Heart left ventricle (tissue), 16 donors: Measurements from ENCODE around the gene AGER. TPM values are rescaled to one million over a fixed set of nuclear protein-coding genes. Genes with fewer than 3 reads are reported as not detected.
A peak's percentile ranks its signal among the peaks of the same experiment; 100 is the strongest.
"Not testable (repeated sequence)": the region's sequence is repeated elsewhere in the genome, so short reads cannot be mapped to it uniquely, and the experiment has no call there.

Experiments used
- ATAC-seq, 4 donors: fragments of 200-7000 bp; cut with Tn5 transposase; one replicate each; pipeline ENCODE4 v1.9.1; 2020 to 2022; ENCODE audit warnings: moderate library complexity in 4 of 4, mild to moderate bottlenecking in 3 of 4, moderate number of reproducible peaks in 1 of 4
- DNase-seq, 5 donors: peaks; one replicate each; pipeline ENCODE4 v3.0.0-alpha.2; 2020
- H3K27ac ChIP-seq, 12 donors: fragments of 200-600 bp; sonication (generic) in 4 of 12; one replicate each; pipeline versions ENCODE4 v1.5.0 to v1.8.0; 2016 to 2022; ENCODE audit warnings: mild to moderate bottlenecking in 2 of 12
- H3K27me3 ChIP-seq, 9 donors: fragments of 200-600 bp; sonication (generic) in 2 of 9; one replicate each; pipeline versions ENCODE4 v1.5.1 to v1.8.0; 2016 to 2022; ENCODE audit warnings: mild to moderate bottlenecking in 3 of 9
- H3K36me3 ChIP-seq, 9 donors: fragments of 200-600 bp; sonication (generic) in 2 of 9; one replicate each; pipeline versions ENCODE4 v1.5.0 to v1.8.0; 2018 to 2022; ENCODE audit warnings: mild to moderate bottlenecking in 2 of 9
- H3K4me1 ChIP-seq, 12 donors: fragments of 200-600 bp; sonication (generic) in 4 of 12; one replicate each; pipeline versions ENCODE4 v1.5.0 to v1.8.0; 2016 to 2022; ENCODE audit warnings: mild to moderate bottlenecking in 3 of 12
- H3K4me3 ChIP-seq, 12 donors: fragments of 200-600 bp; sonication (generic) in 4 of 12; one replicate each; pipeline versions ENCODE4 v1.5.0 to v1.8.0; 2017 to 2022; ENCODE audit warnings: mild to moderate bottlenecking in 9 of 12, moderate library complexity in 4 of 12
- H3K9me3 ChIP-seq, 12 donors: fragments of 200-600 bp; sonication (generic) in 4 of 12; one replicate each; pipeline versions ENCODE4 v1.5.0 to v1.8.0; 2016 to 2022; ENCODE audit warnings: mild to moderate bottlenecking in 1 of 12
- POLR2A ChIP-seq, 2 donors: fragments of 450-650 bp; IDR thresholded peaks; one replicate each; pipeline ENCODE4 v1.6.1; 2017; ENCODE audit warnings: antibody characterized with exemption in 2 of 2, mild to moderate bottlenecking in 2 of 2, moderate library complexity in 2 of 2
- WGBS, 4 donors: extraction: QIAGEN DNeasy Blood & Tissue Kit in 2 of 4; methylation state at CpG; one replicate each; pipeline versions ENCODE4 v1.1.5 to v1.1.7; 2013 to 2018; 5-methylcytosine and 5-hydroxymethylcytosine counted together
- intact Hi-C, 10 donors: fragments of 100-400 bp; cut with DNase I; formaldehyde crosslinking; loops; one replicate each; pipeline versions ENCODE4 v1.11.1 to v1.14.2; 2022
- polyA plus RNA-seq, 2 donors: library from polyadenylated mRNA; stranded (reverse); fragments of 200-250 nt; gene quantifications; one replicate each; pipeline ENCODE4 v1.2.3, GENCODE V29; 2013
- total RNA-seq, 9 donors: library from RNA; depleted of rRNA in 2 of 9; stranded (reverse); fragments of >200 nt in 2 of 9; fragmentation: NEBNext Ultra II Directional in 3 of 9; extraction: Animal tissue kit (Norgen Biotek cat#: 25700) in 3 of 9; gene quantifications; one replicate each; pipeline versions ENCODE4 v1.1.0 to v1.2.4, GENCODE V29; 2016 to 2023
- TF ChIP-seq, protein P1 (sequence below), 12 donors: fragments of 200-600 bp; sonication (generic) in 4 of 12; IDR thresholded peaks; one replicate each; pipeline versions ENCODE4 v1.5.0 to v1.8.0; 2018 to 2022; ENCODE audit warnings: antibody characterized with exemption in 12 of 12, mild to moderate bottlenecking in 5 of 12
- donor health status: ischemic (EF 13 %, LVEDD 7.1; RV severe dilation, severe dysfunction).
- donor health status: healthy with polysubstance abuse.
- donor health status: DM: no; HTN: yes; CAD: no.
- donor health status: DM: no; HTN: no; CAD: no.
- donor health status: ischemic (EF 25% LVEDD 6.9; RV normal size, moderate dysfunction).
- donor health status: ischemic (EF 25% LVEDD 5.7; RV mildly dilated, moderate dysfunction).
- donor health status: healthy.
- donor health status: DM: yes; HTN: yes; CAD: no.
- donor health status: ischemic (EF 35%, LVEDD 5.7; RV mildly dilated, moderate dysfunction).
- donor health status: nonischemic (EF 11% LVEDD 7.7; RV severe dilation, severe dysfunction).
- donor health status: DM: yes; HTN: yes; CAD: no.
- donor health status: PGD.
- donor health status: ischemic (EF 29% LVEDD 5.4; RV normal size, mild dysfunction).
- donor health status: nonischemic (EF 23%, LVEDD 6.1; RV moderate dilation, normal function).

The AGER gene
- total and polyA plus RNA-seq, 11 donors = 0.69 to 5.7 (median 1.7) TPM; not detected in 1

DNA sequence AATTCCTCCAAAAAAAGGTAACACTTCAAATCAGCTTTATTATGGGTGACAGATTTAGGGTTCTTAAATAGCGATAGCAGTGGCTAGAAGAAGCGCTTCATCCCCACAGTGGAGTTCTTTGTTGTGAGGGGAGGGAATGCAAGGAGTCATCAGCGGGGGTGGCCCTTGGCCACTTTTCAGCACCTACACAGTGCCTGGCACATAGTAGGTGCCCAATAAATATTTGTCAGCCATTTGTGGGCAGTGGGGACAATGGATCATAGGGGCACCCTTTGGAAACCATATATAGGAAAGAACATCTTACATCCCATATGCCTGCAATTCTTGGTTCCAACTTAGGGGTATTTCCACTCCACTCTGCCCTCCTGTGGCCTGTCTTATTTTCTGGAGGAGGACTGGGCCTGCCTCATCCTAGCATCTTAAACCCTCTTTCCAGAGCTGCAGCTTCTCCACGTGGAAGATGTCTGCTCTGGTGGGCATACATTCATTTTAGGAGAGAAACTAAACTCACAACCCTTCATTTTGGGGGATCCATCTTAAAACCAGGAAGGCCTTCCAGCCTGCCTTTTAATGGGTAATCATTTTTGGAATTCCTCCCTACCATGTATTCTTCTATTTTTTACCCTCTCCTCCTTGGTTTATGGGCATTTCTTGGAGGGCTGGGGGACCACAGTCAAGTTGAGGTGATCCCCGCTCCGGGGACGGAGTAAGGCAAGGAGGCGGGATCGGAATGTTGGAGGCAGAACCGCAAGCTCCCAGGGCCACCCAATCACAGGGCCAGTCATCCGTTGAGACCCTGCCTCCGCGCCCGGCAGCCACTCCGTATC is 11.0 kb upstream of the AGER start:
- H3K36me3 ChIP-seq = peaks cover 0 to 17% (median 0%) of the 10 kb centered on the region in 9 donors
- no peaks in the 10 kb centered on the region for H3K27me3 ChIP-seq
- intact Hi-C loops = loop anchor here in 6 of 10 donors (1.0 to 10.0 kb wide), 10 partner anchors 17 to 1010 kb away; partner anchors contain the start of genes ATF6B (in 3 of the 6), RNF5 (in 2 of the 6), FKBPL (in 1 of the 6) and HSD17B8 (in 1 of the 6)
- peak; percentile 78 to 93 for TF ChIP-seq POLR2A (IDR thresholded peaks at IDR 0.05)
- TF ChIP-seq, protein P1, sequence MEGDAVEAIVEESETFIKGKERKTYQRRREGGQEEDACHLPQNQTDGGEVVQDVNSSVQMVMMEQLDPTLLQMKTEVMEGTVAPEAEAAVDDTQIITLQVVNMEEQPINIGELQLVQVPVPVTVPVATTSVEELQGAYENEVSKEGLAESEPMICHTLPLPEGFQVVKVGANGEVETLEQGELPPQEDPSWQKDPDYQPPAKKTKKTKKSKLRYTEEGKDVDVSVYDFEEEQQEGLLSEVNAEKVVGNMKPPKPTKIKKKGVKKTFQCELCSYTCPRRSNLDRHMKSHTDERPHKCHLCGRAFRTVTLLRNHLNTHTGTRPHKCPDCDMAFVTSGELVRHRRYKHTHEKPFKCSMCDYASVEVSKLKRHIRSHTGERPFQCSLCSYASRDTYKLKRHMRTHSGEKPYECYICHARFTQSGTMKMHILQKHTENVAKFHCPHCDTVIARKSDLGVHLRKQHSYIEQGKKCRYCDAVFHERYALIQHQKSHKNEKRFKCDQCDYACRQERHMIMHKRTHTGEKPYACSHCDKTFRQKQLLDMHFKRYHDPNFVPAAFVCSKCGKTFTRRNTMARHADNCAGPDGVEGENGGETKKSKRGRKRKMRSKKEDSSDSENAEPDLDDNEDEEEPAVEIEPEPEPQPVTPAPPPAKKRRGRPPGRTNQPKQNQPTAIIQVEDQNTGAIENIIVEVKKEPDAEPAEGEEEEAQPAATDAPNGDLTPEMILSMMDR (IDR thresholded peaks at IDR 0.05) = peak in 8 of 12 donors; percentile 6 to 57 (median 36)
- peak overlapping the region; percentile 80 to 100 (median 98) for H3K27ac ChIP-seq
- H3K9me3 ChIP-seq = no peaks in the 10 kb centered on the region
- ATAC-seq (peak in 2 of 4 donors; percentile 86), DNase-seq (peak in 2 of 5 donors; percentile 28 to 43)
- peak overlapping the region in 11 of 12 donors; percentile 9 to 85 (median 50) for H3K4me3 ChIP-seq
- 17 to 18% (median 18%) methylated on average over 15 of the region's 15 CpGs for WGBS, 4 donors
- peaks cover 7 to 63% (median 41%) of the 10 kb centered on the region in 12 donors for H3K4me1 ChIP-seq

DNA sequence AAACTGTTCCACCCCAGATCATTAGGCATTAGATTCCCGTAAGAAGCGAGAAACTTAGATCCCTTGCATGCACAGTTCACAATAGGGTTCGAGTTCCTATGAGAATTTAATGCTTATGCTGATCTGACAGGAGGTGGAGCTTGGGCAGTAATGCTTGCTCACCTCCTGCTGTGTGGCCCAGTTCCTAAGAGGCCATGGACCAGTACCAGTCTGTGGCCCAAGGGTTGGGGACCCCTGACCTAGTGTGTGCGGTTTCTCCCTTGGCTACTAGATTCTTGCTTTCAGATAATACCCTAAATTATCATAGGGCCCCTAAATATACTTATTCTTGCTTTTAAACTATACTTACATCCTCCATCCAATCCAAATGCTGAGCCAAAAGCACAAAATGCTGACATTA is 10.3 kb upstream of the AGER start:
- Histone ChIP-seq H3K27me3 (no peaks in the 10 kb centered on the region), H3K36me3 (peaks cover 0 to 17% (median 0%) of the 10 kb centered on the region in 9 donors), H3K9me3 (no peaks in the 10 kb centered on the region), H3K4me1 (peaks cover 7 to 63% (median 41%) of the 10 kb centered on the region in 12 donors), H3K27ac (peak overlapping the region; percentile 80 to 100 (median 98)), H3K4me3 (no peak overlapping the region)
- TF ChIP-seq, protein P1 (IDR thresholded peaks at IDR 0.05) = no peak
- TF ChIP-seq POLR2A (IDR thresholded peaks at IDR 0.05) = no peak
- DNase-seq = no peak
- no peak for ATAC-seq
- intact Hi-C loops = loop anchor here in 4 of 10 donors (2.0 to 10.0 kb wide), 4 partner anchors 66 to 1010 kb away; partner anchors contain the start of genes ATF6B (in 3 of the 4), HSD17B8 (in 1 of the 4), RING1 (in 1 of the 4) and RXRB (in 1 of the 4)
- WGBS, 4 donors = 89 to 96% (median 93%) methylated on average over 4 of the region's 4 CpGs

DNA sequence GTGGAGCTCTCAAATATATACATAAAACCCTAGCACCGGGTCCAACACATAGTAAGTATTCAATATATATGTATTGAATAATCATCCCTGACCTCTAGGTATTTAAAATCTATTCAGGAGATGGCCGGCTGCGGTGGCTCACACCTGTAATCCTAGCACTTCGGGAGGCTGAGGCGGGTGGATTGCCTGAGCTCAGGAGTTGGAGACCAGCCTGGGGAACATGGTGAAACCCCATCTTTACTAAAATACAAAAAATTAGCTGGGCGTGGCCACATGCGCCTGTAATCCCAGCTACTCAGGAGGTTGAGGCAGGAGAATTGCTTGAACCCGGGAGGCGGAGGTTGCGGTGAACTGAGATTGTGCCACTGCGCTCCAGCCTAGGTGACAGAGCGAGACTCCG is 9.0 kb upstream of the AGER start:
- not testable (repeated sequence) for DNase-seq, ATAC-seq, H3K27me3 ChIP-seq, H3K9me3 ChIP-seq
- H3K36me3 ChIP-seq = peaks cover 0 to 11% (median 0%) of the 10 kb centered on the region in 9 donors
- peak overlapping the region; percentile 44 to 100 (median 96) for H3K27ac ChIP-seq
- H3K4me3 ChIP-seq = peak overlapping the region in 6 of 12 donors; percentile 26 to 93 (median 56)
- H3K4me1 ChIP-seq = peaks cover 7 to 73% (median 50%) of the 10 kb centered on the region in 12 donors
- 77 to 84% (median 81%) methylated on average over 13 of the region's 13 CpGs for WGBS, 4 donors
- intact Hi-C loops = loop anchor here in 3 of 10 donors (5.0 to 10.0 kb wide), 3 partner anchors 66 to 1012 kb away; partner anchors contain the start of genes ATF6B (in 1 of the 3), HSD17B8 (in 1 of the 3), RING1 (in 1 of the 3) and RXRB (in 1 of the 3)

DNA sequence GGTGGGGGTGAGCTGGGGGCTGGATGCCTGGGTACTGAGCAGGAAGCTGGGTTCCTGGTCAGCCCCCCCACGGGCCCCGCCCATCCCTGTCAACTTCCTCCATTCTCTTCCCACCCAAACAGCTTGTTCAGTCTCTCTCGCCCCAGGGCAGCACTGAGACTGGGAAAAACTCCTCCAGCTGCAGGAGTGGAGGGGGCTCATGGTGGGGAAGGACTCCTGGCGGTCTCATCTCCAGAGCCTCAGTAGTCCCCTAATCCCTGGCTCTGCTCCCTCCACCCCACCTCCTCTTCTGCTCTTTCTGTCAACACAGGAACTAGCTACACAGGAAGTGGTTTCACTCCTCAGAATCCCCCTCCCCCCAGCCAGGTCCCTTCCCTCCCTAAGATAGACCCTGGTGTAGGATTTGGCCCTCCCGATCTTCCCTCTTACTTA is 8.6 kb upstream of the AGER start, which contains the start of gene GPSM3:
TSS of gene GPSM3 (minus strand) at position 36 of the 432 bp plus-strand sequence. CDS start 130 bp downstream, outside the sequence.
- peaks cover 0 to 15% (median 2%) of the 10 kb centered on the region in 9 donors for H3K36me3 ChIP-seq
- H3K9me3 ChIP-seq = no peaks in the 10 kb centered on the region
- no peaks in the 10 kb centered on the region for H3K27me3 ChIP-seq
- peak within 1 kb of the TSS in 10 of 12 donors; percentile 6 to 93 (median 36) for H3K4me3 ChIP-seq
- peaks cover 7 to 76% (median 55%) of the 10 kb centered on the region in 12 donors for H3K4me1 ChIP-seq
- 20 to 39% (median 34%) methylated on average over 5 of the region's 5 CpGs for WGBS, 4 donors
- intact Hi-C loops = loop anchor here in 3 of 10 donors (5.0 to 10.0 kb wide), 3 partner anchors 65 to 1012 kb away; partner anchors contain the start of genes ATF6B (in 1 of the 3), HSD17B8 (in 1 of the 3), RING1 (in 1 of the 3) and RXRB (in 1 of the 3)
- TF ChIP-seq, protein P1 (IDR thresholded peaks at IDR 0.05) = no peak
- no peak for TF ChIP-seq POLR2A (IDR thresholded peaks at IDR 0.05)
- ATAC-seq = no peak
- peak within 1 kb of the TSS; percentile 44 to 100 (median 96) for H3K27ac ChIP-seq
- DNase-seq = peak; percentile 72 to 82 (median 77)
